ENCODE measurements around the gene PDE2A.

PDE2A gene

DNA sequence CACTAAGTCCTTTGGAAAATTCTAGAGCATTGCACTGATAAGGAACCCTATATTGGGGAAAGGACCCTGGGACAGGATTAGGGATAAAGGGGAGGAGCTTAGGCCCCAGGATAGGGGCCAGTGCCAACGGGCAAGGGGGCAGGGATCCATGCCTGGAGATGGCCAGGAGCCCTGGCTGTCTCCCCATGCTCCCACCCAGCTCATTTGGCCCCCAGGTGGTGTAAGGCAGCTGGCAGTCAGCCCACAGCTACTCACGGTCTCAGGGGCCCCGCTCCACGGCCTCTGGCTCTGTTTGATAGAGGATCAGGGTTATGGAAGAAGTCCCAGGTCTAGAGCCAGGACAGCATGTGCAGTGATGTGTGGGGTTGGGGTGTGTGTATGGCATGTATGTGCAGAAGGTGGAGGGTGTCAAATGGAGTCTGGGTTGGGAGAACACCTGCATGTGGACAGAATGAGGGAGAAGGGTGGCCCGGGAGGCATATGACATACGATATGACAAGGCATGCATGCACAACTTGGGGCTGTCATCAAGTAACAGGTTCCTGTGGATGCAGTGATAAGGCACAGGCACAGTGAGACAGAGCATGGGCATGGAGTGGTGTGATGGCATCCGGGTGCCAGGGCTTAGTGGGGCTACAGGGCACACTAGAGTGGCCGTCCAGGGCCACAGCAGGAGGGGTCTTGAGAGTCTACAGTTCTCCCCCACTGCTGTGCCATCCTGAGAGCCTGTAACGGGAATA, 18.4 kb upstream of the PDE2A start:
- peaks cover 10% of the 10 kb centered on the region; the same call in 1 of the 2 replicates for H3K4me1 ChIP-seq (ENCODE audit: control insufficient read depth, insufficient read depth, low read length)
- no peaks in the 10 kb centered on the region for H3K9me3 ChIP-seq (ENCODE audit: control insufficient read depth, insufficient read depth, low read depth, low read length)
- peaks cover 93% of the 10 kb centered on the region for H3K36me3 ChIP-seq (ENCODE audit: control insufficient read depth, insufficient read depth, low read length)
- H3K27ac ChIP-seq (ENCODE audit: low read depth, low read length) = no peak overlapping the region
- H3K9ac ChIP-seq (ENCODE audit: low read length) = no peak overlapping the region
- no peaks in the 10 kb centered on the region for H3K27me3 ChIP-seq (ENCODE audit: control insufficient read depth, insufficient read depth, low read length)
- no peak overlapping the region for H3K4me3 ChIP-seq (ENCODE audit: low read depth, low read length)

DNA sequence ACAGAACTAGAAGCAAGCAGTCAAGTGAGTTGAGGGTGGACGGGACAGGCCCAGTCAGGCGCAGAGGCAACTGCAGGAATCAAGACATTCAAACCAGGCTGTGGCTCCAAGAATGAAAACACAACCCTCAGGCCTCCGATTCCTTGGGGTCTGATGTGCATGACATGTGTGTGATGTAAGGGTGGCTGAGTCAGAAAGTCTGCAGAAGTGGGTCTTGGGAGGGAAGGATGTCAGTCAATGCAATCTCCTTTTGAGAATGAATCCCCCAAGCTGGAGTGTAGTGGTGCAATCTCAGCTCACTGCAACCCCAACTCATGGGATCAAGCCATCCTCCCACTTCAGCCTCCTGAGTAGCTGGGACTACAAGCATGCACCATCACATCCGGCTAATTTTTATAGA, 15.9 kb upstream of the PDE2A start:
- Histone ChIP-seq H3K27me3 (ENCODE audit: control insufficient read depth, insufficient read depth, low read length) (no peaks in the 10 kb centered on the region), H3K36me3 (ENCODE audit: control insufficient read depth, insufficient read depth, low read length) (peaks cover 85% of the 10 kb centered on the region), H3K9ac (ENCODE audit: low read length) (no peak overlapping the region), H3K27ac (ENCODE audit: low read depth, low read length) (no peak overlapping the region), H3K4me3 (ENCODE audit: low read depth, low read length) (no peak overlapping the region), H3K9me3 (ENCODE audit: control insufficient read depth, insufficient read depth, low read depth, low read length) (no peaks in the 10 kb centered on the region), H3K4me1 (ENCODE audit: control insufficient read depth, insufficient read depth, low read length) (no peaks in the 10 kb centered on the region)

GRCh38 chr11:72688929-72689328, 14.7 kb upstream of the PDE2A start:
- Histone ChIP-seq H3K4me1 (ENCODE audit: control insufficient read depth, insufficient read depth, low read length) (0 out of 2 replicates have a peak, but pooled peaks cover 1% of the 10 kb centered on the region), H3K27ac (ENCODE audit: low read depth, low read length) (no peak overlapping the region), H3K36me3 (ENCODE audit: control insufficient read depth, insufficient read depth, low read length) (peaks cover 73% of the 10 kb centered on the region), H3K27me3 (ENCODE audit: control insufficient read depth, insufficient read depth, low read length) (no peaks in the 10 kb centered on the region), H3K4me3 (ENCODE audit: low read depth, low read length) (no peak overlapping the region), H3K9ac (ENCODE audit: low read length) (no peak overlapping the region), H3K9me3 (ENCODE audit: control insufficient read depth, insufficient read depth, low read depth, low read length) (no peaks in the 10 kb centered on the region)

DNA sequence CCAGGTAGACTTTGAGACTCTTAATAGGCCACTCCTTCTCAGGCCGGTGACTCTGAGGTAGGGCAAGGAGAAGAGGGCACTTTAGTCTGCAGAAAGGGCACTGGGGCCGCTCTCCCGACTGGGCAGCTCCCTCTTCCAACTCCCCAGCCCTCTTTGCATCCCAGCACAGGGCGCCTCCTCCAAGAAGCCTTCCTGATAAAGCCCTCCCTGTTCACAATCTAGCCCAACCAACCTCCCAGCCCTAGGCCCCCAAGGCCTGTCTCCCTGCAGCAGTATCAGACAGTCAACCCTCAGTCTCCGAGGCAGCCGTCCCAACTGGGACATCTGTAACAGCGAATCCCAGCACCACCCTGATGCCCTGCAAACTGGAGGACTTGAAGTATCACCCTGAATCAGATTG, 14.3 kb upstream of the PDE2A start:
- Histone ChIP-seq H3K4me3 (ENCODE audit: low read depth, low read length) (no peak overlapping the region), H3K9me3 (ENCODE audit: control insufficient read depth, insufficient read depth, low read depth, low read length) (no peaks in the 10 kb centered on the region), H3K4me1 (ENCODE audit: control insufficient read depth, insufficient read depth, low read length) (0 out of 2 replicates have a peak, but pooled peaks cover 2% of the 10 kb centered on the region), H3K9ac (ENCODE audit: low read length) (no peak overlapping the region), H3K27me3 (ENCODE audit: control insufficient read depth, insufficient read depth, low read length) (no peaks in the 10 kb centered on the region), H3K36me3 (ENCODE audit: control insufficient read depth, insufficient read depth, low read length) (peaks cover 70% of the 10 kb centered on the region), H3K27ac (ENCODE audit: low read depth, low read length) (no peak overlapping the region)

DNA sequence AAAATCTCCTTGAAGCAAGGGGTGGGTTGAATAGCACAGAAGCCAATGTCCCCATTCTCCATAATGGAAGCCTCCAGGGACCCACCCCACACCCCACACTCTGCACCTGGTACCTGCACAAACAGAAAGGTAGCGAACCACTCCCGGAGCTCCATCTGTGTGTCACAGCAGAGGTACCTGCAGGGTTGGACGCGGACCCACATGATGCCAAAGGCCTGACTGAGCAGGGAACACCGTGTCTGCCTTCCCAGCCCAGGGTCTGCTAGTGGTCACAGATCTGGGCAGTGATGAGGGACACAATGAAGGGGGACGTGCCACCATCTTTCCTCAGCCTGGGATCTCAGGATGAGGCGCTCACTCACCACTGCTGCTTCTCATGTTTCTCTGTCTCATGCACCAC, 13.1 kb upstream of the PDE2A start:
- H3K36me3 ChIP-seq (ENCODE audit: control insufficient read depth, insufficient read depth, low read length) = peaks cover 60% of the 10 kb centered on the region

DNA sequence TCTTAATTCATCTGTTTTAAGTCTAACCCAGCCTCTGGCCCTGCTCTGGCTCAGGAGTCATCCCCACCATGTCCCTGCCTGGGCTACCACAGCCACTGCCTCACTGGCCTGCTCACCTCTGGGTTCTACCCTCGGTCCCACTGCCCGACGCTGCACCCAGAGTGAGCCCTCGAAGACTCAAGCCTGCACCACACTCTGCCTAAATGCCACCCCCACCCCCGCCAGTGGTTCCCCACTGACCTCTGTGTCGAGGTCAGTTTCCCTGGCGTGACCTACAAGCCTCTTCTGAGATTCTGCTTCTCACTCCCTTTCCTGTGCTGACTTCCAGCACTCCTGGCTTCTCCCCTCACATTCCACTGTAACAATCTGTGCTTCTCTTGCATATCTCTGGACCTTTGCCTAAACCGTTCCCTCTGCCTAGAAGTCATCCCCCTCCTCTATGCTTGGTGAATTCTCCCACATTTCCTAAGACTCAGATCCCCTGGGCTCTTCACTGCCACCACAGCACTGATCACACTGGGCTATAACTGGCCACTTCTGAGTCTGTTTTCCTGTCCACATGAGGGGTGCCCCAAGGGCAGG, 12.5 kb upstream of the PDE2A start:
- Histone ChIP-seq H3K27ac (ENCODE audit: low read depth, low read length) (no peak overlapping the region), H3K9me3 (ENCODE audit: control insufficient read depth, insufficient read depth, low read depth, low read length) (no peaks in the 10 kb centered on the region), H3K36me3 (ENCODE audit: control insufficient read depth, insufficient read depth, low read length) (peaks cover 56% of the 10 kb centered on the region), H3K4me3 (ENCODE audit: low read depth, low read length) (no peak overlapping the region), H3K9ac (ENCODE audit: low read length) (no peak overlapping the region), H3K27me3 (ENCODE audit: control insufficient read depth, insufficient read depth, low read length) (no peaks in the 10 kb centered on the region), H3K4me1 (ENCODE audit: control insufficient read depth, insufficient read depth, low read length) (peaks cover 2% of the 10 kb centered on the region; the same call in 1 of the 2 replicates)

More for the DNA sequence above, 13.1 kb upstream of the PDE2A start:
- Histone ChIP-seq H3K9me3 (ENCODE audit: control insufficient read depth, insufficient read depth, low read depth, low read length) (no peaks in the 10 kb centered on the region), H3K27ac (ENCODE audit: low read depth, low read length) (no peak overlapping the region), H3K4me1 (ENCODE audit: control insufficient read depth, insufficient read depth, low read length) (0 out of 2 replicates have a peak, but pooled peaks cover 2% of the 10 kb centered on the region), H3K27me3 (ENCODE audit: control insufficient read depth, insufficient read depth, low read length) (no peaks in the 10 kb centered on the region), H3K9ac (ENCODE audit: low read length) (no peak overlapping the region), H3K4me3 (ENCODE audit: low read depth, low read length) (no peak overlapping the region)

- H3K4me1 ChIP-seq (ENCODE audit: control insufficient read depth, insufficient read depth, low read length) = peaks cover 11% of the 10 kb centered on the region; the same call in 1 of the 2 replicates
- no peaks in the 10 kb centered on the region for H3K9me3 ChIP-seq (ENCODE audit: control insufficient read depth, insufficient read depth, low read depth, low read length)
- peaks cover 4% of the 10 kb centered on the region for H3K27me3 ChIP-seq (ENCODE audit: control insufficient read depth, insufficient read depth, low read length)
- no peak overlapping the region for H3K27ac ChIP-seq (ENCODE audit: low read depth, low read length)
- no peak overlapping the region for H3K9ac ChIP-seq (ENCODE audit: low read length)
- peaks cover 48% of the 10 kb centered on the region for H3K36me3 ChIP-seq (ENCODE audit: control insufficient read depth, insufficient read depth, low read length)
- H3K4me3 ChIP-seq (ENCODE audit: low read depth, low read length) = no peak overlapping the region
Measured at GRCh38 chr11:72685560-72686480, 11.6 kb upstream of the PDE2A start.

DNA sequence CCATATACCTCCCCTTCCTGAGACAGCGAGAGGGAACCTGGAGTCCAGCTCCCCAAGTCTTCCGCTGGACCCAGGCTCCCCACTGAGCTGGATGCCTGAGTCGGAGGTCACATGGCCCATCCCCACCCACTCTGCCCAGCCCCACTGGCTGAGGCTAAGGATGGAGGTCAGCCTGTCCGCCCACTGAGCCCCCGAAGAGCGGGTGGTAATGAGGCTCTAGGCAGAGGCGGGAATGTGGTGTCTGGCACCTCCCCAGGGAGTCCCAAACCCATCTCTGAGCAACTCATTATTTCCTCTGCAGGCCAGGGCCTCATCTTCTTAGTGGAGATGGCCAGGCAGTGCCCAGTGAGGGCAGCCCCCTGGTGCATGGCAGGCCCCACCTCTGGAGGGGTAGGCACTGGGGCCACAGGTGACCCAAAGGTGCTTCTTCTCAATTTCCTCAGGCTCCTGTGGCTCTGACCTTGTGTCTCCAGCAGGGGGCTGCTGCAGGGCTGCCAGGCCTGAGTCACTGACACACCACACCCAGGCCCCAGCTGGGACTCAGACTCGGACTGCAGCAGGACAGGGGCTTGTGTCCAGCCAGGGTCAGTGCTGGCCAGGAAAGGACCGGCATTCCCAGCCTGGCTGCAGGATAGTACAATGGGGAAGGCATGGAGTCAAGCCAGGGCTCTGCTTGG, 10.2 kb upstream of the PDE2A start:
- Histone ChIP-seq H3K9ac (ENCODE audit: low read length) (no peak overlapping the region), H3K27ac (ENCODE audit: low read depth, low read length) (no peak overlapping the region), H3K27me3 (ENCODE audit: control insufficient read depth, insufficient read depth, low read length) (peaks cover 16% of the 10 kb centered on the region), H3K9me3 (ENCODE audit: control insufficient read depth, insufficient read depth, low read depth, low read length) (no peaks in the 10 kb centered on the region), H3K4me3 (ENCODE audit: low read depth, low read length) (no peak overlapping the region), H3K36me3 (ENCODE audit: control insufficient read depth, insufficient read depth, low read length) (peaks cover 33% of the 10 kb centered on the region), H3K4me1 (ENCODE audit: control insufficient read depth, insufficient read depth, low read length) (peaks cover 16% of the 10 kb centered on the region; the same call in 1 of the 2 replicates)

DNA sequence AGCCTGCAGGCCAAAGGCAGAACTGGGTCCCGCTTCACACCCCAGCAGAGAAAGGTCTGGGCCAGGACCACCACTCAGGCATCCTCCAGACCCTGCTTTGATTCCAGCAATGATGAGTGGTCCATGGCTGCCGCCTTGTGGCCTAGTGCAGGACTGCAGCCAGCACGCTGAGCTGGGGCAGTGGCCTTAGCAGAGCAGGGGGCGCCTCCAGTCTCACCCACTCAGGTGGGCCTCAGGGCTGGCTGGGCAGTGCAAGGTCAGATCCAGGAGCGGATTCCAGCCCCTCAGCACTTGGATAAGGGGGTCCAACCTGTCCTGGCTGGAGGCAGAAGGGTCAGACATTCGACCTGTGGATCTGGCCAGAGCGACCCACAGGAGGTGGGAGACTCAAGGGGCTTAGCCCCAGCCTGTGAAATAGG, 9.6 kb upstream of the PDE2A start:
- peaks cover 16% of the 10 kb centered on the region; the same call in 1 of the 2 replicates for H3K4me1 ChIP-seq (ENCODE audit: control insufficient read depth, insufficient read depth, low read length)
- no peaks in the 10 kb centered on the region for H3K9me3 ChIP-seq (ENCODE audit: control insufficient read depth, insufficient read depth, low read depth, low read length)
- peaks cover 28% of the 10 kb centered on the region for H3K36me3 ChIP-seq (ENCODE audit: control insufficient read depth, insufficient read depth, low read length)
- no peak overlapping the region for H3K27ac ChIP-seq (ENCODE audit: low read depth, low read length)
- no peak overlapping the region for H3K9ac ChIP-seq (ENCODE audit: low read length)
- H3K27me3 ChIP-seq (ENCODE audit: control insufficient read depth, insufficient read depth, low read length) = peaks cover 22% of the 10 kb centered on the region
- no peak overlapping the region for H3K4me3 ChIP-seq (ENCODE audit: low read depth, low read length)

DNA sequence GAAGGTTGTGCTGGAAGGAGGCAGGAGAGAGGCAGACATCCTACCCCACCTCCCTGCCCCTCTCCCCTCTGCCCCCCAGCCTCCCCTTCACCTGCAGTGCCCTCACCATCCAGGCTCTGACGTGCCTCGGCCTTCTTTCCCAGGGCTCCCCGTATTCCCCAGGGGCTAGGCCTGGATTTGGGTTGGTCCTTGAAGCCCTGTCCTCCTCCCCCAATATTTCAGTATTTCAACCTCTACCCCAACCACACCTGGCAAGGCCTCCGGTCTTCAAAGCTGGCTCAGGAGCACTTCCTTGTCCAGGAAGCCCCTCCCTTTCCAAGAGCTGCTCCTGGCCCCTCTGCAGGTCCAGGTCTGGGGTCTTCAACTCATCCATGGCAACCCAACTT, 8.6 kb upstream of the PDE2A start:
- Histone ChIP-seq H3K27me3 (ENCODE audit: control insufficient read depth, insufficient read depth, low read length) (peaks cover 31% of the 10 kb centered on the region), H3K36me3 (ENCODE audit: control insufficient read depth, insufficient read depth, low read length) (peaks cover 19% of the 10 kb centered on the region), H3K9ac (ENCODE audit: low read length) (no peak overlapping the region), H3K4me1 (ENCODE audit: control insufficient read depth, insufficient read depth, low read length) (peaks cover 16% of the 10 kb centered on the region; the same call in 1 of the 2 replicates), H3K27ac (ENCODE audit: low read depth, low read length) (no peak overlapping the region), H3K4me3 (ENCODE audit: low read depth, low read length) (no peak overlapping the region), H3K9me3 (ENCODE audit: control insufficient read depth, insufficient read depth, low read depth, low read length) (no peaks in the 10 kb centered on the region)

All from HUES6 (cell line).